CD4-positive, alpha-beta T cell (primary cell): ENCODE measurements around the gene CBX2. TPM values are rescaled to one million over a fixed set of nuclear protein-coding genes. Genes with fewer than 3 reads are reported as not detected.

ENCODE experiments used
- ATAC-seq: fragments of 200-7000 bp; cut with Tn5 transposase; one replicate; pipeline ENCODE4 v1.10.0; 2022; ENCODE audit warnings: mild to moderate bottlenecking; ENCODE audit not compliant: poor library complexity
- CTCF ChIA-PET: fragments of 350-600 bp; sonication (Branson Sonifier 250); formaldehyde crosslinking; loops from one replicate; lab custom pipeline; 2021; ENCODE audit warnings: antibody characterized with exemption, inconsistent platforms; lab: Charles Lee
- POLR2A ChIA-PET: fragments of 350-600 bp; sonication (Branson Sonifier 250); formaldehyde crosslinking; loops from one replicate; lab custom pipeline; 2021; ENCODE audit warnings: antibody characterized with exemption, inconsistent platforms; lab: Charles Lee
- DNase-seq, 14 experiments: peaks; one replicate each; pipeline ENCODE4 v3.0.0-alpha.2; 2013 to 2020; ENCODE audit warnings: mixed read lengths in 2 of 14
- H3K27ac ChIP-seq, 2 donors: one replicate each; pipeline versions ENCODE4 v1.5.1 to v1.7.0; 2013; ENCODE audit warnings: low read length in 2 of 2, low read depth in 1 of 2, mild to moderate bottlenecking in 1 of 2
- H3K27me3 ChIP-seq, 2 experiments: 1 replicate in 1 of 2; 2 replicates in 1 of 2; pipeline versions ENCODE4 v1.6.1 to v1.7.0; 2013; ENCODE audit warnings: low read length in 2 of 2, control low read depth in 1 of 2, mild to moderate bottlenecking in 1 of 2, moderate library complexity in 1 of 2; ENCODE audit not compliant: insufficient read depth in 2 of 2, control insufficient read depth in 1 of 2
- H3K36me3 ChIP-seq: one replicate; pipeline ENCODE4 v1.6.1; 2013; ENCODE audit warnings: low read length, control low read depth; ENCODE audit not compliant: insufficient read depth
- H3K4me1 ChIP-seq: one replicate; pipeline ENCODE4 v1.6.1; 2013; ENCODE audit warnings: low read length, control low read depth; ENCODE audit not compliant: insufficient read depth
- H3K4me3 ChIP-seq: one replicate; pipeline ENCODE4 v1.5.1; 2013; ENCODE audit warnings: mild to moderate bottlenecking, low read length, moderate library complexity
- H3K9me3 ChIP-seq, 2 experiments: 1 replicate in 1 of 2; 2 replicates in 1 of 2; pipeline versions ENCODE4 v1.6.1 to v1.7.0; 2013; ENCODE audit warnings: low read length in 2 of 2, mild to moderate bottlenecking in 2 of 2, control low read depth in 1 of 2, moderate library complexity in 1 of 2; ENCODE audit not compliant: control insufficient read depth in 1 of 2, insufficient read depth in 1 of 2
- H3K27ac Mint-ChIP-seq: one replicate; pipeline ENCODE4 v1.8.0; 2020; ENCODE audit warnings: mixed read lengths
- H3K27me3 Mint-ChIP-seq: one replicate; pipeline ENCODE4 v1.8.0; 2021; ENCODE audit warnings: mixed read lengths
- H3K36me3 Mint-ChIP-seq: one replicate; pipeline ENCODE4 v1.8.0; 2021; ENCODE audit warnings: low read depth, mixed read lengths
- H3K4me1 Mint-ChIP-seq: one replicate; pipeline ENCODE4 v1.8.0; 2021; ENCODE audit warnings: low read depth, mixed read lengths
- H3K4me3 Mint-ChIP-seq: one replicate; pipeline ENCODE4 v1.8.0; 2020; ENCODE audit warnings: mild to moderate bottlenecking, mixed read lengths
- H3K9me3 Mint-ChIP-seq: one replicate; pipeline ENCODE4 v1.8.0; 2020; ENCODE audit warnings: mixed read lengths
- CTCF ChIP-seq: fragments of 200-600 bp; IDR thresholded peaks from one replicate; pipeline ENCODE4 v1.8.0; 2022; ENCODE audit warnings: antibody characterized with exemption, mild to moderate bottlenecking
- intact Hi-C, 2 experiments: fragments of 100-400 bp; cut with DNase I in 1 of 2; cut with micrococcal nuclease in 1 of 2; formaldehyde crosslinking; loops; one replicate each; pipeline versions ENCODE4 v1.15.1 to v1.9.0; 2023 to 2025; cut with DNase I, micrococcal nuclease
- total RNA-seq, 174 experiments: library from RNA in 2 of 174; stranded (reverse) in 2 of 174; gene quantifications; one replicate each; pipeline ENCODE4 v1.2.3 and lab custom pipeline; 2021 to 2026

The CBX2 gene
- total RNA-seq, 2 experiments from 2014 or later = 0.31 TPM; not detected in 1

- H3K4me1 Mint-ChIP-seq = peaks cover 63% of the 10 kb centered on the region
- TF ChIP-seq CTCF = no peak
- ChIA-PET POLR2A (interaction anchor here (2.3 to 10.2 kb wide), 2 partner anchors 11 to 41 kb away, joined by 10 to 127 read pairs; partner anchors contain the start of gene CBX4), CTCF (interaction anchor here (0.6 kb wide), 1 partner anchor 40 kb away, joined by 3 read pairs; no protein-coding TSS in a partner anchor)
- intact Hi-C loops = no loop called here
- peaks cover 74 to 79% of the 10 kb centered on the region in 2 experiments for H3K27me3 ChIP-seq
- no peak for ATAC-seq
- peak in 4 of 14 experiments; percentile 40 to 73 (median 62) for DNase-seq
- H3K27ac ChIP-seq = no peak overlapping the region
- peak overlapping the region; percentile 77 for H3K27ac Mint-ChIP-seq
- peaks cover 68% of the 10 kb centered on the region for H3K27me3 Mint-ChIP-seq
- peaks cover 0 to 70% of the 10 kb centered on the region in 2 experiments for H3K9me3 ChIP-seq
- H3K4me1 ChIP-seq = peaks cover 91% of the 10 kb centered on the region
- H3K36me3 Mint-ChIP-seq = peaks cover 10% of the 10 kb centered on the region
- no peaks in the 10 kb centered on the region for H3K36me3 ChIP-seq
- H3K4me3 ChIP-seq = peak overlapping the region; percentile 0
- no peaks in the 10 kb centered on the region for H3K9me3 Mint-ChIP-seq
- H3K4me3 Mint-ChIP-seq = peak overlapping the region; percentile 88
These were observed 22.6 kb downstream of the CBX2 start for GRCh38 chr17:79800325-79801155.

DNA sequence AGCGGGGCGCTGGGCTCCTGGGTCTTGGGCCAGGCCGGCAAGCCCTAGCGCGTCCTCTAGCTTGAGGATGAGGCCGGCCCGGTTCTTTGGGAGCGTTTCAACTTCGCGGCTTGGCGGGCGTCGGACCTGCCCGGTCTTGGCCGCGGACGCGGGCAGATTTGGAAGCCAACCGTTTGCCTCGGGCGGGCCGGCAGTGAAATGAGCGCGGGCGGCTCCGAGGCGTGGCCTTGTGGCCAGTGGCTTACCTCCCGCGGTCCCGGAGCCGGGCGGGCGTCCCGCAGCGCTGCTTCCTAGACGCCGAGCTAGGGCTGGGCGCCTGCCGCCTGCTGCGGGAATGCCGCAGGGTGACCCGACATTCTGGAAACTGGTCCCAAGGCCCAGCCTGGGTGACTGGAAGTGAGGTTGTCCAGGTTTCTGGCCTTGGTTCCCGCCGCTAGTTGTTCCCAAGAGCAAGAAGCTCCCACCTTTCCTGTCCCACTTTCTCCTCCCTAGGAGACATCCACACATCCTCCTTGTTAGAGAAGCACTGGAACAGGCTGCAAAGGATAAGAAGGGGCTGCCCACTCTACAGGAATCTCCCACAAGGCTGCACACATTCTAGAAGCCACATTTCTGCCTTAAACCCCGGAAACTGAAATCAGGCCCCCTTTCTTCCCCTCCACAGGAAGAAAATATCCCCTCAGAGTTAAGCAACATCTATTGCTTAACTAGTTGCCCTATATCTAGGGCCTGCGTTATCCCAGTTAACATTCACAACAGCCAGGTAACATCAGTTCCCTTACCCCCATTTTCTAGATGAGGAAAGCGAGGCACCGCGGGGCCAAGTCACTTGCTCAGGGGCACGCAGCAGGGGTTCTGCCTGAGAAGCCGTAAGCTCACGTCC lies 23.4 kb downstream of the CBX2 start:
- Histone ChIP-seq H3K27me3 (peaks cover 83 to 88% of the 10 kb centered on the region in 2 experiments), H3K36me3 (no peaks in the 10 kb centered on the region), H3K9me3 (peaks cover 0 to 75% of the 10 kb centered on the region in 2 experiments), H3K4me3 (no peak overlapping the region), H3K27ac (no peak overlapping the region), H3K4me1 (peaks cover 83% of the 10 kb centered on the region)
- H3K36me3 Mint-ChIP-seq = peaks cover 10% of the 10 kb centered on the region
- ChIA-PET POLR2A (interaction anchor here (2.3 to 10.2 kb wide), 2 partner anchors 10 to 40 kb away, joined by 10 to 127 read pairs; partner anchors contain the start of gene CBX4), CTCF (interaction anchor here (0.6 kb wide), 1 partner anchor 39 kb away, joined by 3 read pairs; no protein-coding TSS in a partner anchor)
- intact Hi-C loops = no loop called here
- peak in 2 of 14 experiments; percentile 23 for DNase-seq
- peaks cover 76% of the 10 kb centered on the region for H3K27me3 Mint-ChIP-seq
- no peak for TF ChIP-seq CTCF
- peak overlapping the region; percentile 39 for H3K27ac Mint-ChIP-seq
- H3K4me1 Mint-ChIP-seq = peaks cover 57% of the 10 kb centered on the region
- no peak for ATAC-seq
- H3K9me3 Mint-ChIP-seq = no peaks in the 10 kb centered on the region
- peak overlapping the region; percentile 11 for H3K4me3 Mint-ChIP-seq

GRCh38 chr17:79802039-79802735 lies 24.2 kb downstream of the CBX2 start:
- Mint-ChIP-seq H3K36me3 (peaks cover 5% of the 10 kb centered on the region), H3K4me3 (peak overlapping the region; percentile 15), H3K27ac (peak overlapping the region; percentile 39), H3K27me3 (peaks cover 80% of the 10 kb centered on the region), H3K4me1 (peaks cover 51% of the 10 kb centered on the region), H3K9me3 (no peaks in the 10 kb centered on the region)
- Histone ChIP-seq H3K27me3 (peaks cover 90 to 96% of the 10 kb centered on the region in 2 experiments), H3K27ac (no peak overlapping the region), H3K36me3 (no peaks in the 10 kb centered on the region), H3K9me3 (peaks cover 0 to 76% of the 10 kb centered on the region in 2 experiments), H3K4me1 (peaks cover 78% of the 10 kb centered on the region), H3K4me3 (no peak overlapping the region)
- ChIA-PET POLR2A (interaction anchor here (2.3 to 10.2 kb wide), 2 partner anchors 9 to 39 kb away, joined by 10 to 127 read pairs; partner anchors contain the start of gene CBX4), CTCF (no interaction called here)
- ATAC-seq (no peak), DNase-seq (no peak)
- TF ChIP-seq CTCF = no peak
- intact Hi-C loops = no loop called here
